ENCODE measurements around the gene BPIFB1.
A peak's percentile ranks its signal among the peaks of the same experiment; 100 is the strongest.

The BPIFB1 gene

GRCh38 chr20:33272155-33272873, 10.7 kb upstream of the BPIFB1 start:
- DNase-seq (ENCODE audit: low read depth in 2 of 3, low spot score in 1 of 3), result no peak

- DNase-seq (ENCODE audit: low read depth in 2 of 3, low spot score in 1 of 3), result peak in 1 of 3 donors; percentile 5
These were observed 9.7 kb upstream of the BPIFB1 start for GRCh38 chr20:33273117-33273851.

- no peak for DNase-seq (ENCODE audit: low read depth in 2 of 3, low spot score in 1 of 3)
These were observed 7.8 kb upstream of the BPIFB1 start for GRCh38 chr20:33275215-33275614.

GRCh38 chr20:33275871-33276270, 7.1 kb upstream of the BPIFB1 start:
- DNase-seq (ENCODE audit: low read depth in 2 of 3, low spot score in 1 of 3), result no peak

GRCh38 chr20:33276303-33277113, 6.5 kb upstream of the BPIFB1 start:
- no peak for DNase-seq (ENCODE audit: low read depth in 2 of 3, low spot score in 1 of 3)

- DNase-seq (ENCODE audit: low read depth in 2 of 3, low spot score in 1 of 3), result no peak
These were observed 5.3 kb upstream of the BPIFB1 start for GRCh38 chr20:33277471-33278441.

- no peak for DNase-seq (ENCODE audit: low read depth in 2 of 3, low spot score in 1 of 3)
These were observed 4.3 kb upstream of the BPIFB1 start for GRCh38 chr20:33278700-33279099.

- DNase-seq (ENCODE audit: low read depth in 2 of 3, low spot score in 1 of 3), result no peak
These were observed 3.6 kb upstream of the BPIFB1 start for GRCh38 chr20:33279261-33279910.

GRCh38 chr20:33280000-33280680, 2.9 kb upstream of the BPIFB1 start:
- DNase-seq (ENCODE audit: low read depth in 2 of 3, low spot score in 1 of 3), result no peak

GRCh38 chr20:33280775-33281174, 2.2 kb upstream of the BPIFB1 start:
- DNase-seq (ENCODE audit: low read depth in 2 of 3, low spot score in 1 of 3), result no peak

GRCh38 chr20:33281550-33282146, 1.4 kb upstream of the BPIFB1 start:
- no peak for DNase-seq (ENCODE audit: low read depth in 2 of 3, low spot score in 1 of 3)

- DNase-seq (ENCODE audit: low read depth in 2 of 3, low spot score in 1 of 3), result no peak
These were observed 649 bp upstream of the BPIFB1 start for GRCh38 chr20:33282196-33282934.

- no peak for DNase-seq (ENCODE audit: low read depth in 2 of 3, low spot score in 1 of 3)
These were observed 1.3 kb downstream of the BPIFB1 start for GRCh38 chr20:33284284-33284683.

- no peak for DNase-seq (ENCODE audit: low read depth in 2 of 3, low spot score in 1 of 3)
These were observed 1.9 kb downstream of the BPIFB1 start for GRCh38 chr20:33284937-33285336.

- DNase-seq (ENCODE audit: low read depth in 2 of 3, low spot score in 1 of 3), result no peak
These were observed 3.0 kb downstream of the BPIFB1 start for GRCh38 chr20:33285861-33286495.

GRCh38 chr20:33287884-33288283, 4.9 kb downstream of the BPIFB1 start:
- DNase-seq (ENCODE audit: low read depth in 2 of 3, low spot score in 1 of 3), result no peak

GRCh38 chr20:33290852-33291251, 7.8 kb downstream of the BPIFB1 start:
- no peak for DNase-seq (ENCODE audit: low read depth in 2 of 3, low spot score in 1 of 3)

- no peak for DNase-seq (ENCODE audit: low read depth in 2 of 3, low spot score in 1 of 3)
These were observed 8.4 kb downstream of the BPIFB1 start for GRCh38 chr20:33291416-33291815.
